IMR-90 (cell line): ENCODE data around the gene OR51I1. TPM values are rescaled to one million over a fixed set of nuclear protein-coding genes. Genes with fewer than 3 reads are reported as not detected.

Source experiments
- ATAC-seq: fragments of 200-7000 bp; cut with Tn5 transposase; 2 replicates; pipeline ENCODE4 v1.9.1; 2020; ENCODE audit warnings: low read depth, mild to moderate bottlenecking, moderate library complexity
- BruUV-seq: library from RNA; stranded (reverse); fragments of 400-500 nt; replicated peaks from 2 replicates; lab custom pipeline; 2021; lab: Mats Ljungman, UMichigan
- CTCF ChIA-PET: fragments of 300-600 bp; formaldehyde crosslinking; extraction: SDS; loops from one replicate; lab custom pipeline; 2021; ENCODE audit warnings: antibody characterized with exemption; lab: Yijun Ruan, JAX
- POLR2A ChIA-PET: fragments of 300-600 bp; sonication (Branson Sonifier 250); formaldehyde crosslinking; loops from one replicate; lab custom pipeline; 2022; ENCODE audit warnings: antibody characterized with exemption; ENCODE audit not compliant: unreplicated experiment; lab: Charles Lee
- DNase-seq: peaks from one replicate; pipeline ENCODE4 v3.0.0; 2013
- H2AFZ ChIP-seq: replicated peaks from 2 replicates; pipeline ENCODE3; 2013; ENCODE audit warnings: low read length, mild to moderate bottlenecking; ENCODE audit not compliant: poor library complexity
- H2AK5ac ChIP-seq: 2 replicates; pipeline ENCODE4 v1.6.1; 2013; ENCODE audit warnings: low read depth, low read length, inconsistent platforms
- H2AK9ac ChIP-seq: replicated peaks from 2 replicates; pipeline ENCODE3; 2013; ENCODE audit warnings: mild to moderate bottlenecking, low read depth, low read length, moderate library complexity; ENCODE audit not compliant: poor library complexity
- H2BK120ac ChIP-seq: 2 replicates; pipeline ENCODE4 v1.6.1; 2013; ENCODE audit warnings: low read depth, low read length, inconsistent platforms
- H2BK15ac ChIP-seq: 3 replicates; pipeline ENCODE4 v1.6.1; 2013; ENCODE audit warnings: low read depth, low read length, inconsistent platforms
- H2BK20ac ChIP-seq: 2 replicates; pipeline ENCODE4 v1.6.1; 2013; ENCODE audit warnings: low read depth, mild to moderate bottlenecking, inconsistent platforms, low read length, moderate library complexity
- H2BK5ac ChIP-seq: 2 replicates; pipeline ENCODE4 v1.6.1; 2013; ENCODE audit warnings: mild to moderate bottlenecking, low read depth, low read length, inconsistent platforms; ENCODE audit not compliant: poor library complexity, severe bottlenecking
- H3K14ac ChIP-seq: replicated peaks from 2 replicates; pipeline ENCODE4 v1.6.1; 2013; ENCODE audit warnings: low read depth, low read length, inconsistent platforms
- H3K18ac ChIP-seq: 2 replicates; pipeline ENCODE4 v1.6.1; 2013; ENCODE audit warnings: low read depth, low read length, control low read depth
- H3K23ac ChIP-seq: 2 replicates; pipeline ENCODE4 v1.6.1; 2013; ENCODE audit warnings: low read depth, low read length, inconsistent platforms
- H3K27ac ChIP-seq: 2 replicates; pipeline ENCODE4 v1.5.1; 2013; ENCODE audit warnings: mild to moderate bottlenecking, control low read depth, low read length; ENCODE audit not compliant: insufficient read depth
- H3K27me3 ChIP-seq: 2 replicates; pipeline ENCODE4 v1.6.1; 2013; ENCODE audit warnings: low read length; ENCODE audit not compliant: control insufficient read depth, insufficient read depth
- H3K36me3 ChIP-seq: 2 replicates; pipeline ENCODE4 v1.6.1; 2013; ENCODE audit warnings: low read length, mixed read lengths; ENCODE audit not compliant: control insufficient read depth, insufficient read depth
- H3K4ac ChIP-seq: 2 replicates; pipeline ENCODE4 v1.6.1; 2013; ENCODE audit warnings: low read depth, low read length, inconsistent platforms
- H3K4me1 ChIP-seq: 2 replicates; pipeline ENCODE4 v1.6.1; 2013; ENCODE audit warnings: low read length, mixed read lengths; ENCODE audit not compliant: control insufficient read depth, insufficient read depth
- H3K4me2 ChIP-seq: 2 replicates; pipeline ENCODE4 v1.6.1; 2013; ENCODE audit warnings: low read depth, mild to moderate bottlenecking, control low read depth, low read length, moderate library complexity
- H3K4me3 ChIP-seq: 2 replicates; pipeline ENCODE4 v1.5.1; 2013; ENCODE audit warnings: low read depth, mild to moderate bottlenecking, control low read depth, low read length, moderate library complexity; ENCODE audit not compliant: insufficient read depth
- H3K56ac ChIP-seq: 2 replicates; pipeline ENCODE4 v1.6.1; 2013; ENCODE audit warnings: low read length, inconsistent platforms; ENCODE audit not compliant: insufficient read depth; ENCODE audit errors: extremely low read depth
- H3K79me1 ChIP-seq, 2 experiments: 2 replicates each; pipeline ENCODE4 v1.6.1; 2013; ENCODE audit warnings: low read length in 2 of 2, inconsistent platforms in 1 of 2, low read depth in 1 of 2
- H3K9ac ChIP-seq: 2 replicates; pipeline ENCODE4 v1.6.1; 2013; ENCODE audit warnings: low read depth, low read length, control low read depth
- H3K9me1 ChIP-seq: 2 replicates; pipeline ENCODE4 v1.6.1; 2013; ENCODE audit warnings: low read length, inconsistent platforms; ENCODE audit not compliant: insufficient read depth
- H3K9me3 ChIP-seq: 2 replicates; pipeline ENCODE4 v1.6.1; 2013; ENCODE audit warnings: low read length; ENCODE audit not compliant: control insufficient read depth, insufficient read depth
- H4K20me1 ChIP-seq: 2 replicates; pipeline ENCODE4 v1.6.1; 2013; ENCODE audit warnings: low read length, inconsistent platforms; ENCODE audit not compliant: insufficient read depth
- H4K5ac ChIP-seq: 2 replicates; pipeline ENCODE4 v1.6.1; 2013; ENCODE audit warnings: mild to moderate bottlenecking, low read depth, low read length, control low read depth
- H4K8ac ChIP-seq, 2 experiments: 2 replicates each; pipeline ENCODE4 v1.6.1; 2013; ENCODE audit warnings: low read depth in 2 of 2, low read length in 2 of 2, control low read depth in 1 of 2, inconsistent platforms in 1 of 2
- H4K91ac ChIP-seq: 2 replicates; pipeline ENCODE4 v1.6.1; 2013; ENCODE audit warnings: low read depth, low read length, inconsistent platforms; ENCODE audit not compliant: insufficient read depth
- BHLHE40 ChIP-seq: fragments of 150-350 bp; IDR thresholded peaks from 2 replicates; pipeline ENCODE4 v1.6.1; 2016; ENCODE audit warnings: mild to moderate bottlenecking, low read depth, low read length
- CEBPB ChIP-seq: IDR thresholded peaks from 2 replicates; pipeline ENCODE4 v1.6.1; 2012; ENCODE audit warnings: low read depth, low read length, improper control_type of control experiment
- CHD1 ChIP-seq: IDR thresholded peaks from 2 replicates; pipeline ENCODE4 v1.6.1; 2012; ENCODE audit warnings: low read depth, low read length, improper control_type of control experiment
- CTCF ChIP-seq: conservative IDR thresholded peaks from 2 replicates; pipeline ENCODE4 v1.5.1; 2012; ENCODE audit warnings: mild to moderate bottlenecking, low read depth, low read length, improper control_type of control experiment
- ELK1 ChIP-seq: fragments of 150-350 bp; IDR thresholded peaks from 2 replicates; pipeline ENCODE4 v1.6.1; 2016; ENCODE audit warnings: low read depth, mild to moderate bottlenecking, low read length, moderate library complexity, borderline replicate concordance
- FOS ChIP-seq: fragments of 150-350 bp; IDR thresholded peaks from 2 replicates; pipeline ENCODE4 v1.6.1; 2016; ENCODE audit warnings: low read depth, low read length
- MAZ ChIP-seq: IDR thresholded peaks from 2 replicates; pipeline ENCODE4 v1.6.1; 2012; ENCODE audit warnings: low read depth, mild to moderate bottlenecking, low read length, improper control_type of control experiment, moderate library complexity, borderline replicate concordance
- MXI1 ChIP-seq: IDR thresholded peaks from 2 replicates; pipeline ENCODE4 v1.6.1; 2012; ENCODE audit warnings: low read depth, mild to moderate bottlenecking, low read length, moderate library complexity, borderline replicate concordance
- NFE2L2 ChIP-seq: fragments of 150-350 bp; IDR thresholded peaks from 2 replicates; pipeline ENCODE4 v1.6.1; 2016; ENCODE audit warnings: low read depth, mild to moderate bottlenecking, low read length
- POLR2A ChIP-seq: IDR thresholded peaks from 2 replicates; pipeline ENCODE4 v1.6.1; 2012; ENCODE audit warnings: mild to moderate bottlenecking, low read depth, low read length
- RAD21 ChIP-seq: IDR thresholded peaks from 2 replicates; pipeline ENCODE4 v1.6.1; 2012; ENCODE audit warnings: low read length, improper control_type of control experiment
- RCOR1 ChIP-seq: IDR thresholded peaks from 2 replicates; pipeline ENCODE4 v1.6.1; 2012; ENCODE audit warnings: mild to moderate bottlenecking, low read length, improper control_type of control experiment; ENCODE audit not compliant: insufficient replicate concordance
- RFX5 ChIP-seq: IDR thresholded peaks from 2 replicates; pipeline ENCODE4 v1.8.0; 2012; ENCODE audit warnings: low read depth, mild to moderate bottlenecking, low read length, moderate library complexity
- SMC3 ChIP-seq: fragments of 150-350 bp; IDR thresholded peaks from 2 replicates; pipeline ENCODE4 v1.6.1; 2016; ENCODE audit warnings: low read depth, mild to moderate bottlenecking, antibody characterized with exemption, low read length, moderate library complexity
- USF2 ChIP-seq: fragments of 150-350 bp; IDR thresholded peaks from 2 replicates; pipeline ENCODE4 v1.6.1; 2017; ENCODE audit warnings: mild to moderate bottlenecking, antibody characterized with exemption, low read length, low read depth
- WGBS, 2 experiments: methylation state at CpG; one replicate each; pipeline versions ENCODE4 v1.1.5 to v1.1.7; 2013; ENCODE audit warnings: missing lambda C conversion rate in 2 of 2; ENCODE audit not compliant: insufficient read length in 1 of 2; ENCODE audit errors: extremely low coverage in 2 of 2; 5-methylcytosine and 5-hydroxymethylcytosine counted together
- dilution Hi-C: fragments of 300-500 bp; cut with HindIII; formaldehyde crosslinking; loops from one replicate; pipeline ENCODE4 v1.14.3; 2018; ENCODE audit warnings: low sequenced_read_pairs; ENCODE audit not compliant: unreplicated experiment
- in situ Hi-C: fragments of 300-500 bp; cut with MboI; formaldehyde crosslinking; loops from 3 replicates; pipeline ENCODE4 v1.14.3; 2019; ENCODE audit warnings: low sequenced_read_pairs, inconsistent platforms, mixed read lengths
- intact Hi-C: fragments of 100-400 bp; cut with micrococcal nuclease; formaldehyde crosslinking; loops from 2 replicates; pipeline ENCODE4 v1.10.0; 2022
- polyA plus RNA-seq, 3 experiments: library from polyadenylated mRNA; depleted of rRNA; stranded (reverse); fragments of >200 nt; gene quantifications; 2 replicates each; pipeline ENCODE4 v1.2.3, GENCODE V29; 2012; ENCODE audit warnings: low replicate concordance in 1 of 3
- total RNA-seq: library from RNA; depleted of rRNA; stranded (reverse); fragments of >200 nt; gene quantifications from 2 replicates; pipeline ENCODE4 v1.2.3, GENCODE V29; 2012

Gene OR51I1
- total and polyA plus RNA-seq, 2 of the 4 experiments (the other 2 are of a cell fraction) = not detected

GRCh38 chr11:5486421-5486820 is 45.1 kb upstream of the OR51I1 start:
- BruUV-seq = no TSS peak
- no peak overlapping the region for H3K23ac ChIP-seq

More at GRCh38 chr11:5486421-5486820, 45.1 kb upstream of the OR51I1 start:
- no peak overlapping the region for H3K56ac ChIP-seq
- H3K79me1 ChIP-seq = no peaks in the 10 kb centered on the region
- no peak overlapping the region for H2BK120ac ChIP-seq
- H4K8ac ChIP-seq = no peak overlapping the region
- no CpG with 5 or more reads among the region's 3 CpGs for WGBS, 2 experiments
- no peak overlapping the region for H3K18ac ChIP-seq
- H3K4me3 ChIP-seq = no peak overlapping the region
- TF ChIP-seq POLR2A = no peak
- TF ChIP-seq SMC3 = no peak
- TF ChIP-seq BHLHE40 = no peak
- TF ChIP-seq RCOR1 = no peak
- no peak for TF ChIP-seq USF2
- no peak for TF ChIP-seq CEBPB
- TF ChIP-seq NFE2L2 = no peak
- no peak for TF ChIP-seq FOS
- TF ChIP-seq CTCF = no peak
- no peak for TF ChIP-seq RFX5
- TF ChIP-seq ELK1 = no peak
- TF ChIP-seq CHD1 = no peak
- no peak for TF ChIP-seq MXI1
- no peak for TF ChIP-seq RAD21
- no peak for TF ChIP-seq MAZ
- H3K9ac ChIP-seq = no peak overlapping the region
- POLR2A ChIA-PET = no interaction called here
- no peak overlapping the region for H4K5ac ChIP-seq
- no peak overlapping the region for H2AFZ ChIP-seq
- DNase-seq (no peak), ATAC-seq (no peak)
- no peak overlapping the region for H3K4me2 ChIP-seq
- H3K9me1 ChIP-seq = no peaks in the 10 kb centered on the region
- no peak overlapping the region for H2BK15ac ChIP-seq
- H4K20me1 ChIP-seq = no peaks in the 10 kb centered on the region
- H4K91ac ChIP-seq = no peak overlapping the region
- no peak overlapping the region for H3K4ac ChIP-seq
- H3K4me1 ChIP-seq = no peaks in the 10 kb centered on the region
- no peak overlapping the region for H2BK5ac ChIP-seq
- in situ Hi-C loops = no loop called here
- H3K14ac ChIP-seq = no peak overlapping the region
- no peak overlapping the region for H2BK20ac ChIP-seq
- H3K36me3 ChIP-seq = no peaks in the 10 kb centered on the region
- no peak overlapping the region for H2AK9ac ChIP-seq
- no peaks in the 10 kb centered on the region for H3K9me3 ChIP-seq
- H3K27me3 ChIP-seq = no peaks in the 10 kb centered on the region
- no peak overlapping the region for H2AK5ac ChIP-seq
- dilution Hi-C loops = no loop called here
- CTCF ChIA-PET = no interaction called here
- intact Hi-C loops = no loop called here
- H3K27ac ChIP-seq = no peak overlapping the region
